ENCODE data around the gene ASB16.

Gene ASB16

GRCh38 chr17:44152875-44153274 is 17.6 kb upstream of the ASB16 start:
- no peak for DNase-seq (ENCODE audit: extremely low read depth, low read depth)
- no peak overlapping the region for H3K4me3 ChIP-seq (replicated peaks; ENCODE audit: low read depth, low read length)
- TF ChIP-seq, protein P1, sequence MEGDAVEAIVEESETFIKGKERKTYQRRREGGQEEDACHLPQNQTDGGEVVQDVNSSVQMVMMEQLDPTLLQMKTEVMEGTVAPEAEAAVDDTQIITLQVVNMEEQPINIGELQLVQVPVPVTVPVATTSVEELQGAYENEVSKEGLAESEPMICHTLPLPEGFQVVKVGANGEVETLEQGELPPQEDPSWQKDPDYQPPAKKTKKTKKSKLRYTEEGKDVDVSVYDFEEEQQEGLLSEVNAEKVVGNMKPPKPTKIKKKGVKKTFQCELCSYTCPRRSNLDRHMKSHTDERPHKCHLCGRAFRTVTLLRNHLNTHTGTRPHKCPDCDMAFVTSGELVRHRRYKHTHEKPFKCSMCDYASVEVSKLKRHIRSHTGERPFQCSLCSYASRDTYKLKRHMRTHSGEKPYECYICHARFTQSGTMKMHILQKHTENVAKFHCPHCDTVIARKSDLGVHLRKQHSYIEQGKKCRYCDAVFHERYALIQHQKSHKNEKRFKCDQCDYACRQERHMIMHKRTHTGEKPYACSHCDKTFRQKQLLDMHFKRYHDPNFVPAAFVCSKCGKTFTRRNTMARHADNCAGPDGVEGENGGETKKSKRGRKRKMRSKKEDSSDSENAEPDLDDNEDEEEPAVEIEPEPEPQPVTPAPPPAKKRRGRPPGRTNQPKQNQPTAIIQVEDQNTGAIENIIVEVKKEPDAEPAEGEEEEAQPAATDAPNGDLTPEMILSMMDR (IDR thresholded peaks at IDR 0.05; ENCODE audit: low read depth, low read length, missing control alignments): no peak

DNA sequence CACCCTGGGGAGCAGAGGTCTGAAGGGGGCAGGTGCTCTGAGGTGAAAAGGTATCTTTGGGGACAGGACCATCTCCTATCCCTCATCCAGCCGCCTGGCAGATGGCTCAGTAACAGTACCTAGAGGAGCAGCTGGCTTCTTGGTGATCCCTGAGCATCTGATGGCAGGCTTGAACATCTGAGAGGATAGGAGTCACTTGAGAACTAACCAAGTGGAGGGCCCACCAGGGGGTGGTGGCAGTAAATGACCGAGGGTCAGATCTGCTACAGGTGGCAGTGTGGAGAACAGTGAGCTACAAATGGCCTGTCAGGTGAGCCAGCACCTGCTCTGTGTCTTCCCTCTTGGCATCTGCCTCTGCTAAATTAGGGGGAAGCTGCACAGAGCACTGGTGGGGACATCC is 15.0 kb upstream of the ASB16 start:
- no peak for DNase-seq (ENCODE audit: extremely low read depth, low read depth)
- no peak overlapping the region for H3K4me3 ChIP-seq (replicated peaks; ENCODE audit: low read depth, low read length)
- TF ChIP-seq, protein P1 (IDR thresholded peaks at IDR 0.05; ENCODE audit: low read depth, low read length, missing control alignments): no peak

GRCh38 chr17:44159519-44160210 is 10.8 kb upstream of the ASB16 start:
- TF ChIP-seq, protein P1 (IDR thresholded peaks at IDR 0.05; ENCODE audit: low read depth, low read length, missing control alignments): no peak
- H3K4me3 ChIP-seq (replicated peaks; ENCODE audit: low read depth, low read length): no peak overlapping the region
- DNase-seq (ENCODE audit: extremely low read depth, low read depth): no peak

DNA sequence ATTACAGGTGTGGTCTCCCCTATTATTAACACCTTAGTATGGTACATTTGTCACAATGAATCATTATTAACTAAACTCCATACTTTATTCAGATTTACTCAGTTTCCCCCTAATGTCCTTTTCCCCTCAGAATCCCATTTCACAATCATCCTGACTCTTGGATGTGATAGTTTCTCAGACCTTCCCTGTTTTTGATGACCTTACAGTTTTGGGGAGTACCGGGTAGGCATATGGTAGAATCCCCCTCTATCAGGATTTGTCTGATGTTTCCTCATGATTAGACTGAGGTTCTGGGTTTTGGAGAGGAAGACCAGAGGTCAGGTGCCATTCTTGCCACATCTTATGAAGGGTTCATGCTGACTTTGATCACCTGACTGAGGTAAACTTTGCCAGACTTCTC is 6.0 kb upstream of the ASB16 start:
- TF ChIP-seq, protein P1 (IDR thresholded peaks at IDR 0.05; ENCODE audit: low read depth, low read length, missing control alignments): no peak
- H3K4me3 ChIP-seq (replicated peaks; ENCODE audit: low read depth, low read length): no peak overlapping the region
- no peak for DNase-seq (ENCODE audit: extremely low read depth, low read depth)

- H3K4me3 ChIP-seq (replicated peaks; ENCODE audit: low read depth, low read length): no peak overlapping the region
- no peak for DNase-seq (ENCODE audit: extremely low read depth, low read depth)
- TF ChIP-seq, protein P1 (IDR thresholded peaks at IDR 0.05; ENCODE audit: low read depth, low read length, missing control alignments): no peak
Measured at GRCh38 chr17:44167181-44167861, 3.2 kb upstream of the ASB16 start.

DNA sequence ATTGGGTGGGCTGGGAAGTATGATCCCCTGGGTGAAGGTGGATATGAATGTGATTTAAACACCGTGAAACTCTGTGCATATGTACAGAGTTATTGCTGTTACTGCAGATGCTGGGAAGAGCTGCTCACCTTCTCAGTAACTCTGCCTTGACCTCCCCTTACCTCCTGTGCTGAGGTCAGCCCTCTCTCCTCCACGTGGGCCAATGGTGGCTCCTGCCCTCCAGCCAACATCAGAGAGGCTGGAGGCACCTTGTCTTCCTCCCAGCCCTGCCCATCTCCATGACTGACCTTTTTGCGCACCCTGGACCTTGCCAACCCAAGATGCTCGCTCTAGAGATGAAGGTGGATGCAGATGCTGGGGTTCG is 387 bp upstream of the ASB16 start:
- no peak for DNase-seq (ENCODE audit: extremely low read depth, low read depth)
- TF ChIP-seq, protein P1 (IDR thresholded peaks at IDR 0.05; ENCODE audit: low read depth, low read length, missing control alignments): no peak
- H3K4me3 ChIP-seq (replicated peaks; ENCODE audit: low read depth, low read length): no peak overlapping the region

All from HFF-Myc (cell line).